ENCODE data around the gene CEBPG. TPM values are rescaled to one million over a fixed set of nuclear protein-coding genes. Genes with fewer than 3 reads are reported as not detected.

CEBPG gene
- total and polyA plus RNA-seq, 9 of the 15 experiments (the other 6 are each of a cell fraction or from before 2014, with no cell fraction given), result 9.5 to 34.9 (median 30.9) TPM

- no peak; the same call in 1 of the 2 replicates for TF ChIP-seq MGA (IDR thresholded peaks at IDR 0.05)
- no peak for TF ChIP-seq FOXP4 (CRISPR knock-in tag; IDR thresholded peaks at IDR 0.05; ENCODE audit: borderline replicate concordance)
- no peak for TF ChIP-seq FOXA3 (CRISPR knock-in tag; conservative IDR thresholded peaks at IDR 0.05 in 1 of 2, IDR thresholded peaks at IDR 0.05 in 1 of 2)
- TF ChIP-seq HNRNPL (IDR thresholded peaks at IDR 0.05; ENCODE audit: low read depth, low read length), result no peak
- peak; percentile 91 for TF ChIP-seq HINFP (tag; conservative IDR thresholded peaks at IDR 0.05; ENCODE audit: low read depth)
Measured at GRCh38 chr19:33373453-33374235, at the start of gene CEBPG (continued).

Measured in K562 (cell line).